ENCODE data around the gene KIF13A.
"Not testable (repeated sequence)": the region's sequence is repeated elsewhere in the genome, so short reads cannot be mapped to it uniquely, and the experiment has no call there.

Gene KIF13A

DNA sequence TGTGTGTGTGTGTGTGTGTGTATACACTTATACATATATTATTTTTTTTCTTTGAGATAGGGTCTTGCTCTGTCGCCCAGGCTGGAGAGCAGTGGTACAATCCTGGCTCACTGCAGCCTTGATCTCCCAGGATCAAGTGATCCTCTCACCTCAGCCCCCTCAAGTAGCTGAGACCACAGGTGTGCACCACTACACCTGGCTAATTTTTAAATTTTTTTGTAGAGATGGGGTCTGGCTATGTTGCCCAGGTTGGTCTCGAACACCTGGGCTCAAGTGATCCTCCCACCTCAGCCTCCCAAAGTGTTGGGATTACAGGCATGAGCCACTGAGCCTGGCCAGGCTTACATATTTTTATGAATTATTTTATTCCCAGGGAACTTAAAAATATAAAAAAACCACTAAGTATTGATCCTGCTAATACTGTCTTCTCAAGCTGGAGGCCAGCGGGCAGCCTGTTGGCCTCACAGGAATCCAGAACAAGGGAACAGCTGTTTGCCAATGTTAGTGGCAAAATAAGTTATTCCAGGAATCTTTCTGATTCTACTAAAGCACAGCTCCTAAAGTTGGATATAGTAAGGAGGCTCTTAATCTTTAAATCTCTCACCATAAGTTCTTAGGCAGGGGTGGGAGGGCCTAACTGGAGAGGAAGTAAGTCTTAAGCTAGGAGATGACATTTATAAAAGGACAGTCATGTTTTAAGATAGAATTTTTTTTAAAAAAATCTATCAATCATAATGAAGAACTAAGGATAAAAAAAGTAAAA, 145.2 kb downstream of the KIF13A start:
- DNase-seq (ENCODE audit: low read depth, low spot score), result no peak
- no peak overlapping the region for H3K4me3 ChIP-seq (ENCODE audit: low read length)

- H3K4me3 ChIP-seq (ENCODE audit: low read length), result no peak overlapping the region
- DNase-seq (ENCODE audit: low read depth, low spot score), result no peak
Observed at GRCh38 chr6:17839513-17840223, 147.8 kb downstream of the KIF13A start.

DNA sequence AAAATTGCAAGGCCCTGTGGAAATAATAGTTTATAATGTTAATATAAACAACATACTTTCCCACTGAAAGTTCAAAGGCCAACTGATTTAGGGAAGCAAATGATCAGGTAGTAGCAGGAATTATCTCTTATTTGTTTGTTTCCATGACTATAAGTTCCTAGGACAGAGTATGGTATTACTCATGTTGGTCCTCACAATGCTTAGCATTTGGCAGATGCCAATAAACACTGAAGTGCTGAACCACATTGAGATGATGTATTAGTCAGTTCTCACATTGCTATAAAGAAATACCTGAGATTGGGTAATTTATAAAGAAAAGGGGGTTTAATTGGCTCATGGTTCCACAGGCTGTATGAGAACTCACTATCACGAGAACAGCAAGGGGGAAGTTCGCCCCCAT, 151.1 kb downstream of the KIF13A start:
- DNase-seq (ENCODE audit: low read depth, low spot score), result no peak
- no peak overlapping the region for H3K4me3 ChIP-seq (ENCODE audit: low read length)

GRCh38 chr6:17835784-17836183, 151.7 kb downstream of the KIF13A start:
- H3K4me3 ChIP-seq (ENCODE audit: low read length), result no peak overlapping the region
- DNase-seq (ENCODE audit: low read depth, low spot score), result no peak

- DNase-seq (ENCODE audit: low read depth, low spot score), result no peak
- H3K4me3 ChIP-seq (ENCODE audit: low read length), result no peak overlapping the region
Observed at GRCh38 chr6:17831135-17831534, 156.3 kb downstream of the KIF13A start.

GRCh38 chr6:17829905-17830304, 157.5 kb downstream of the KIF13A start:
- H3K4me3 ChIP-seq (ENCODE audit: low read length), result no peak overlapping the region
- no peak for DNase-seq (ENCODE audit: low read depth, low spot score)

GRCh38 chr6:17828149-17828548, 159.3 kb downstream of the KIF13A start:
- H3K4me3 ChIP-seq (ENCODE audit: low read length), result no peak overlapping the region

GRCh38 chr6:17826301-17826700, 161.1 kb downstream of the KIF13A start:
- no peak for DNase-seq (ENCODE audit: low read depth, low spot score)

More at GRCh38 chr6:17828149-17828548, 159.3 kb downstream of the KIF13A start:
- no peak for DNase-seq (ENCODE audit: low read depth, low spot score)

GRCh38 chr6:17820055-17820454, 167.4 kb downstream of the KIF13A start:
- DNase-seq (ENCODE audit: low read depth, low spot score), result peak; percentile 9
- no peak overlapping the region for H3K4me3 ChIP-seq (ENCODE audit: low read length)

More at GRCh38 chr6:17826301-17826700, 161.1 kb downstream of the KIF13A start:
- H3K4me3 ChIP-seq (ENCODE audit: low read length), result no peak overlapping the region

- H3K4me3 ChIP-seq (ENCODE audit: low read length), result no peak overlapping the region
- no peak for DNase-seq (ENCODE audit: low read depth, low spot score)
Observed at GRCh38 chr6:17817763-17818162, 169.7 kb downstream of the KIF13A start.

DNA sequence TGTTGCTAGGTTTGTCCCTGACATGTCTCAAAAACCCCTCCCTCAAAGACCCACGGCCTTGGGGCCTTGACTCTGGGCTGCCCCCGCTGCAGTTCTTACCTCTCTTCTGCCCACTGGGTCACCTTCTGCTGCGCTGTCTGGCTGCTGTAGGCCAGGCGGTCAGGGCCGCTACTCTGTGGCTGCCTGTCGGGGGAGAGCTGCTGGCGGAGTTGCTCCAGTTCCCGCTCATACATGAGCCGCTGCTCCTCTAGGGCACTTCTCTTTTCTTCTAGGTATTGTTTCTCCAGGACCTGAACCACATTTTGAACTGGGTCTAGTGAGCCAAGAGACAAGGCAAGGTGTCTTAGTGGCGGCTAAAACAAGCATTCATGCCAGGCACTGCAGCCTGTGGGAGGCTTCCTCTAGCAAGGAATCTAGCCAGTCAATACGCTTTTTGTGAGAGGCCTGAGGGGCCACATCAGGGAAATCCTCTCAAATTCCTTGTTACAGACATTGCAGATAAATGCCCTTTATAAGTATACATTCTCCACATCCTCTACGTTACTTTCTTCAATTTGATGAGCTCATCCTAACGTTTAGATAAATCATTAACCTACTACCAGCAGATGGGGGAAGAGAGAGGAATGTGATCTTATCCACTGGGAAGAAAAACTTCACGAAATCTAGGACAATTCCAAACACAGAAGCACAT, 170.4 kb downstream of the KIF13A start:
- H3K4me3 ChIP-seq (ENCODE audit: low read length), result no peak overlapping the region
- DNase-seq (ENCODE audit: low read depth, low spot score), result no peak

- DNase-seq (ENCODE audit: low read depth, low spot score), result no peak
- H3K4me3 ChIP-seq (ENCODE audit: low read length), result no peak overlapping the region
Observed at GRCh38 chr6:17813542-17813941, 173.9 kb downstream of the KIF13A start.

GRCh38 chr6:17812311-17812710, 175.1 kb downstream of the KIF13A start:
- no peak for DNase-seq (ENCODE audit: low read depth, low spot score)
- no peak overlapping the region for H3K4me3 ChIP-seq (ENCODE audit: low read length)

DNA sequence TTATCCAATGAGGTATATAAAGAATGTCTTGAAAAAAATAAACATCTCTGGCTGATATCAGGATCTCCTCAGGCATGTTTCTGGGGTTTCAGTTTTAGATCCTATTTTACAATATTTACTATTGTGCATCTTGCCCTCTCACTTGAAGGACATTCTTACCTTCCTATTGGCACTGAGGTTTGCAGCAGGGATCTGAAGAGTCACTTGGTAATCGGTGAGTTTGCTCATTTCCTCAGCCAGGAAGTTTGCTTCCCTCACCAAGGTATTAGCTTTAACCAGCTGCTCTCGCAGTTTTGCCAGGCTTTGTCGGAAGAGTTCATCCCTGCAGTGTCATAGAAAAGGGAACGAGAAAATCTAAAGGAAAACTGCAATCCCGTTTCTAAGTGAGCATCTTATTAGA, 178.8 kb downstream of the KIF13A start:
- no peak overlapping the region for H3K4me3 ChIP-seq (ENCODE audit: low read length)
- DNase-seq (ENCODE audit: low read depth, low spot score), result no peak

GRCh38 chr6:17807431-17807830, 180.0 kb downstream of the KIF13A start:
- not testable (repeated sequence) for H3K4me3 ChIP-seq (ENCODE audit: low read length); DNase-seq (ENCODE audit: low read depth, low spot score)

DNA sequence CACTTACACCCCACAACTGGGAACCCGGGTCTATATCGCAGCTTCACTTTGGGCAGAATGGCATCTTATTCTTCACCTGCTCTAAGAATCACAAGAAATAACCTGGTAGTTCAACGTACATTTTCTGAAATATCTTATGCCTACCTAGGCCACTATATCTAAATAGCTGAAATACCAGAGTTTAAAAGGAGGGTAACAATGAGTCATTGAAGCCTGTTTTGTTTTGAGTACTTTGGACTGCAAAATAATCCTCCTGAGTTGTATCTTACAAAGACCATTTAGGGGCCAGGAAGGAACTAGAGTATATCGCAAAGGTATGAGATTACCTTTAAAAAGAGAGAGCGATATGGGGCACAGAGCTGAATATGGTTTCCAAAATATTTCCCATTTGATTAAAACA, 184.0 kb downstream of the KIF13A start:
- no peak for DNase-seq (ENCODE audit: low read depth, low spot score)
- H3K4me3 ChIP-seq (ENCODE audit: low read length), result no peak overlapping the region

DNA sequence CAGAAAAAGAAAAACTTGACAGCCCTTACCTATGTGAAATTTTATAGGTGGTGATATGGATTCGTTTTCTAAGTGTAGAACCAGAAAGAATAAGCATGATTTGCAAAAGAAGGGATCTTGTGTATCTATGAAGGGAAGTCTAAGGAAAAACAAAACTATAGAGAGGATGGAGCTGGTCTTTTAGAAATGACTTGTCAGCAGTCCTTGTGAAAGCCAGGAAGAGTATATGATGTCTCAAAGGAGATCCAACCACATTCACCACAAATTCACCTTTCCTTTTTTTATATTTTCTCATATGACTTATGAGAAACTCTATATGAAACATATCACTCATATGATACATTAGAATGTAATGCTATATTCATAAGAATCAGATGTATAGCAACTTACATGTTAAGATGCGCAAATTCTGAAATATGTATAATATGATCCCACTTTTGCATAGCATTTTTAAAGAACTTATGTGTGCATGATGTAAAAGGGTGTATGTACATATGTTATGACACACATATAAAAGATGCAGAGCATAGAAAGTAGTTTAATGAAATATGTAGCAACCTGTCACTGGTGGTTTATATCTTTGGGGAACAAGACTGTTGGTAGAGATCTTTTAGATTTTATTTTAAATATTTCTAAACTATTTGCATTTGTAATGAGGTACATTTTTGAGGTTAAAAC, 188.8 kb downstream of the KIF13A start:
- DNase-seq (ENCODE audit: low read depth, low spot score), result no peak
- H3K4me3 ChIP-seq (ENCODE audit: low read length), result no peak overlapping the region

GRCh38 chr6:17790489-17790888, 196.9 kb downstream of the KIF13A start:
- H3K4me3 ChIP-seq (ENCODE audit: low read length), result no peak overlapping the region
- DNase-seq (ENCODE audit: low read depth, low spot score), result no peak

DNA sequence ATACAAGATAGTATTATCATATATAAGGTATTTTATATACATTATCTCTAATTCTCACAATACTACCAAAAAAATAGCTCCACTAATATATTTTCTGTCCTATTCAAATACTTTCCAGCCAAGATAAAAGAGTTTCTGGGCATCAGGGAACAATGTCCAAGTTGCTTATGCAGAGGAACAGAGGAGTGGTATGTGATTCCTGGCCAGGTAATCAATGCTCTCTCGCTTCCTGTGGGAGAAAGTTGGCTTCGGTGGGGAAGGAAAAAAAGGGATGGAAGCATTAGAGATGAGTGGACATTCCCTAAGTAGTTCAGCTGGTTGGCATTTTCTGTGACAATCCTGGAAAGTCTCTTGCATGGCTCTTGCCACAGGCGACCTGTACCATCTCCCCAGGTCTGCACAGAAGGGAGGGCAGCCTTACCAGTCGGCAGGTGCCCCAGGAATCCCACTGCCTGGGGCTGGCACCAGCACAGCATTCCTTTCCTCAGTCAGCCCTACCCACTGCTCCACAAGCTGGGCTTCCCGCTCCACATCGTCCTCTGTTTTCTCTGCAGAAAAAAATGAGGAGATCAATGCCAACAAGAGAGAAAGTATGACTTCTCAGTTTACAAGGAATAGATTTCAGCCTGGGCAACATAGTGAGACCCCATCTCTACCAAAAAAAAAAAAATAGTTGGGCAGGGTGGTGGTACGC, 202.2 kb downstream of the KIF13A start:
- DNase-seq (ENCODE audit: low read depth, low spot score), result no peak
- no peak overlapping the region for H3K4me3 ChIP-seq (ENCODE audit: low read length)
